Suprapubic skin (tissue), 4 donors: ENCODE data around the gene TAC1. TPM values are rescaled to one million over a fixed set of nuclear protein-coding genes. Genes with fewer than 3 reads are reported as not detected.

Source experiments
- DNase-seq, 2 donors: peaks; one replicate each; pipeline ENCODE4 v3.0.0-alpha.2; 2019; ENCODE audit warnings: low spot score in 2 of 2
- H3K27ac ChIP-seq: fragments of 200-600 bp; sonication (generic); one replicate; pipeline ENCODE4 v1.5.1; 2019
- H3K27me3 ChIP-seq: fragments of 200-600 bp; sonication (generic); one replicate; pipeline ENCODE4 v1.5.1; 2019
- H3K36me3 ChIP-seq: fragments of 200-600 bp; sonication (generic); one replicate; pipeline ENCODE4 v1.5.1; 2019
- H3K4me1 ChIP-seq: fragments of 200-600 bp; sonication (generic); one replicate; pipeline ENCODE4 v1.5.1; 2019
- H3K4me3 ChIP-seq: fragments of 200-600 bp; sonication (generic); one replicate; pipeline ENCODE4 v1.5.1; 2019; ENCODE audit warnings: mild to moderate bottlenecking
- H3K9me3 ChIP-seq: fragments of 200-600 bp; sonication (generic); one replicate; pipeline ENCODE4 v1.5.1; 2019
- CTCF ChIP-seq, 2 donors: fragments of 200-600 bp in 1 of 2; fragments of 450-650 bp in 1 of 2; sonication (generic) in 1 of 2; IDR thresholded peaks; one replicate each; pipeline ENCODE4 v1.5.1; 2016 to 2019; ENCODE audit warnings: antibody characterized with exemption in 2 of 2, mild to moderate bottlenecking in 1 of 2, moderate library complexity in 1 of 2
- EP300 ChIP-seq: sonication (generic); formaldehyde crosslinking; IDR thresholded peaks from one replicate; pipeline ENCODE4 v1.6.1; 2017; ENCODE audit warnings: antibody characterized with exemption
- POLR2A ChIP-seq, 2 donors: fragments of 450-650 bp; IDR thresholded peaks; one replicate each; pipeline ENCODE4 v1.6.1; 2017; ENCODE audit warnings: antibody characterized with exemption in 2 of 2, mild to moderate bottlenecking in 2 of 2, moderate library complexity in 2 of 2
- POLR2AphosphoS5 ChIP-seq, 3 donors: sonication (generic); formaldehyde crosslinking; IDR thresholded peaks; one replicate each; pipeline ENCODE4 v1.6.1; 2017; ENCODE audit warnings: antibody characterized with exemption in 3 of 3
- WGBS: methylation state at CpG from one replicate; pipeline ENCODE4 v1.1.5; 2018; 5-methylcytosine and 5-hydroxymethylcytosine counted together
- total RNA-seq, 4 donors: library from RNA; depleted of rRNA; stranded (reverse); fragments of >200 nt; gene quantifications; one replicate each; pipeline ENCODE4 v1.1.0, GENCODE V29; 2016

TAC1 gene
- total RNA-seq, 4 donors from 2014 or later, result 1.1 to 12.2 (median 1.7) TPM; not detected in 1

- Histone ChIP-seq H3K27ac (no peak overlapping the region), H3K36me3 (no peaks in the 10 kb centered on the region), H3K4me1 (no peaks in the 10 kb centered on the region), H3K27me3 (no peaks in the 10 kb centered on the region), H3K4me3 (no peak overlapping the region), H3K9me3 (no peaks in the 10 kb centered on the region)
- DNase-seq, result no peak
- TF ChIP-seq POLR2AphosphoS5 (IDR thresholded peaks at IDR 0.05), result no peak
- TF ChIP-seq CTCF (IDR thresholded peaks at IDR 0.05), result no peak
- no peak for TF ChIP-seq EP300
- TF ChIP-seq POLR2A (IDR thresholded peaks at IDR 0.05), result no peak
Measured at GRCh38 chr7:97748482-97748881, 16.6 kb downstream of the TAC1 start.

GRCh38 chr7:97751566-97751965 lies 19.7 kb downstream of the TAC1 start:
- H3K4me1 ChIP-seq, result no peaks in the 10 kb centered on the region
- H3K4me3 ChIP-seq, result no peak overlapping the region
- no peaks in the 10 kb centered on the region for H3K9me3 ChIP-seq
- no peak for DNase-seq
- no peaks in the 10 kb centered on the region for H3K27me3 ChIP-seq
- no peaks in the 10 kb centered on the region for H3K36me3 ChIP-seq
- WGBS, result 72% methylated on average over 2 of the region's 2 CpGs
- no peak for TF ChIP-seq POLR2AphosphoS5 (IDR thresholded peaks at IDR 0.05)
- TF ChIP-seq POLR2A (IDR thresholded peaks at IDR 0.05), result no peak
- TF ChIP-seq CTCF (IDR thresholded peaks at IDR 0.05), result no peak
- no peak for TF ChIP-seq EP300
- no peak overlapping the region for H3K27ac ChIP-seq

- Histone ChIP-seq H3K4me1 (no peaks in the 10 kb centered on the region), H3K4me3 (no peak overlapping the region), H3K36me3 (no peaks in the 10 kb centered on the region), H3K9me3 (no peaks in the 10 kb centered on the region), H3K27me3 (no peaks in the 10 kb centered on the region), H3K27ac (no peak overlapping the region)
- DNase-seq, result no peak
- TF ChIP-seq POLR2A (IDR thresholded peaks at IDR 0.05) (no peak), POLR2AphosphoS5 (IDR thresholded peaks at IDR 0.05) (no peak), EP300 (no peak), CTCF (IDR thresholded peaks at IDR 0.05) (no peak)
- 74% methylated on average over 1 of the region's 1 CpG for WGBS
Measured at GRCh38 chr7:97752215-97752614, 20.3 kb downstream of the TAC1 start.

- 61% methylated on average over 2 of the region's 2 CpGs for WGBS
- TF ChIP-seq POLR2A (IDR thresholded peaks at IDR 0.05), result no peak
- TF ChIP-seq CTCF (IDR thresholded peaks at IDR 0.05), result no peak
- TF ChIP-seq POLR2AphosphoS5 (IDR thresholded peaks at IDR 0.05), result no peak
- TF ChIP-seq EP300, result no peak
- no peak for DNase-seq
- H3K4me1 ChIP-seq, result no peaks in the 10 kb centered on the region
- no peaks in the 10 kb centered on the region for H3K27me3 ChIP-seq
- H3K36me3 ChIP-seq, result no peaks in the 10 kb centered on the region
- no peak overlapping the region for H3K27ac ChIP-seq
- H3K9me3 ChIP-seq, result no peaks in the 10 kb centered on the region
- no peak overlapping the region for H3K4me3 ChIP-seq
Measured at GRCh38 chr7:97757824-97758223, 25.9 kb downstream of the TAC1 start.

GRCh38 chr7:97770850-97771249 lies 39.0 kb downstream of the TAC1 start:
- H3K36me3 ChIP-seq, result no peaks in the 10 kb centered on the region
- H3K9me3 ChIP-seq, result peaks cover 4% of the 10 kb centered on the region
- 65% methylated on average over 5 of the region's 5 CpGs for WGBS
- H3K27ac ChIP-seq, result no peak overlapping the region
- TF ChIP-seq POLR2A (IDR thresholded peaks at IDR 0.05), result no peak
- no peak overlapping the region for H3K4me3 ChIP-seq
- H3K4me1 ChIP-seq, result no peaks in the 10 kb centered on the region
- no peak for DNase-seq
- no peaks in the 10 kb centered on the region for H3K27me3 ChIP-seq

GRCh38 chr7:97771576-97771975 lies 39.7 kb downstream of the TAC1 start:
- Histone ChIP-seq H3K9me3 (peaks cover 4% of the 10 kb centered on the region), H3K36me3 (no peaks in the 10 kb centered on the region), H3K4me1 (no peaks in the 10 kb centered on the region), H3K27ac (no peak overlapping the region), H3K4me3 (no peak overlapping the region), H3K27me3 (no peaks in the 10 kb centered on the region)
- 70% methylated on average over 6 of the region's 6 CpGs for WGBS
- no peak for DNase-seq
- TF ChIP-seq POLR2AphosphoS5 (IDR thresholded peaks at IDR 0.05) (no peak), EP300 (no peak), POLR2A (IDR thresholded peaks at IDR 0.05) (no peak), CTCF (IDR thresholded peaks at IDR 0.05) (no peak)
